ENCODE measurements around the gene TMOD1.

DNA sequence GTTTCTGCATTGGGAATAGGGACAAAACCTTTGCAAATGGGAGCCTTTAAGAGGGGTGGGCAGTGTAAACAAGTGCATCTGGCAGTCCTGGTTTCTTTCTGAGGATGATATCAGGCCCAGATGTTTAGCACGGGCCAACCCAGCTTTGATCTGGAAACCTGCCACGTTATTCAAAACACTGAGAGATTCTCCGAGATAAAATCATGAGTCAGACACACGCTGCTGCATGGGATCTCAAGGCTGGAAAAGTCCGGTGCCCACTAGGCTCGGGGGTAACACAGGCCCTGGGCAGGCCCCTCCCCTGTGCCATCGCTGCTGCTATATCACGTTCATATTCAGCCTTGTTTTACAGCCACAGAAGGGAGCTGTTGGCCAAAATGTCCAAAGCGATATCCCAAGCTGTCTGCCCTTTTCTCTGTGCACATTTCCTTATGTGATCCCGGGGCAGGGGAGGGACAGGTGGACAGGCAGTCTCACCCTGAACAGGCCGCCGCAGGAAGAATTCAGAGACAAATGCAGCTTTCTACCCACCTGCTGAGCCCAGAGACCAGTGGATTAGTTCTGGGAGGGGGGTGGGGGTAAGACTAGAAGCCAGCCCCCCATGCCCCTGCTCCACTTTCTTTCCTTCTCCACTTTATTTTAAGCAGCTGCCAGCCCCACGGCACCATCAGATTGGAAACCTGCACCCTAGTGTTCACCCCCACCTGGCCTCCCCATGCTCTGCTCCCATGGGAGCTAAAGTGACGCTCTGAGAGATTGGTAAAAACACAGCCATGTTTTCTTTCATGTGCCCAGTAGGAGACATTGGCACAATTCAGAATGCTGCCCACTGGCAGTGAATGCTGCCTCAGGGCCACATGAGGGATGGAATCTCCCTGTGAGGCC, 63.1 kb downstream of the TMOD1 start:
- TF ChIP-seq, protein P1, sequence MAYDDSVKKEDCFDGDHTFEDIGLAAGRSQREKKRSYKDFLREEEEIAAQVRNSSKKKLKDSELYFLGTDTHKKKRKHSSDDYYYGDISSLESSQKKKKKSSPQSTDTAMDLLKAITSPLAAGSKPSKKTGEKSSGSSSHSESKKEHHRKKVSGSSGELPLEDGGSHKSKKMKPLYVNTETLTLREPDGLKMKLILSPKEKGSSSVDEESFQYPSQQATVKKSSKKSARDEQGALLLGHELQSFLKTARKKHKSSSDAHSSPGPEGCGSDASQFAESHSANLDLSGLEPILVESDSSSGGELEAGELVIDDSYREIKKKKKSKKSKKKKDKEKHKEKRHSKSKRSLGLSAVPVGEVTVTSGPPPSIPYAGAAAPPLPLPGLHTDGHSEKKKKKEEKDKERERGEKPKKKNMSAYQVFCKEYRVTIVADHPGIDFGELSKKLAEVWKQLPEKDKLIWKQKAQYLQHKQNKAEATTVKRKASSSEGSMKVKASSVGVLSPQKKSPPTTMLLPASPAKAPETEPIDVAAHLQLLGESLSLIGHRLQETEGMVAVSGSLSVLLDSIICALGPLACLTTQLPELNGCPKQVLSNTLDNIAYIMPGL (CRISPR knock-in tag; IDR thresholded peaks at IDR 0.05), result no peak
- TF ChIP-seq NFYB (CRISPR knock-in tag; conservative IDR thresholded peaks at IDR 0.05; ENCODE audit: low read depth), result no peak

Measured in WTC11 (cell line).